Bronchial epithelial cell (primary cell): ENCODE data around the gene GSTO2. TPM values are rescaled to one million over a fixed set of nuclear protein-coding genes. Genes with fewer than 3 reads are reported as not detected.

Experiments used
- DNase-seq: peaks from one replicate; pipeline ENCODE4 v3.0.0-alpha.2; 2010; ENCODE audit warnings: low read depth
- FAIRE-seq: peaks from 2 replicates; lab custom pipeline; 2011; peaks lifted over from hg19 to GRCh38; lab: Jason Lieb, UNC
- H3K27me3 ChIP-seq: 2 replicates; pipeline ENCODE4 v1.5.1; 2011; ENCODE audit warnings: low read length; ENCODE audit not compliant: control insufficient read depth, insufficient read depth
- H3K36me3 ChIP-seq: 2 replicates; pipeline ENCODE4 v1.5.1; 2011; ENCODE audit warnings: low read length; ENCODE audit not compliant: control insufficient read depth, insufficient read depth
- H3K4me3 ChIP-seq: 2 replicates; pipeline ENCODE4 v1.5.1; 2011; ENCODE audit warnings: mild to moderate bottlenecking, low read depth, low read length, control low read depth
- CTCF ChIP-seq: IDR thresholded peaks from 2 replicates; pipeline ENCODE4 v1.5.1; 2011; ENCODE audit warnings: mild to moderate bottlenecking, moderate library complexity, low read length, control low read depth, inconsistent platforms; ENCODE audit not compliant: insufficient read depth, severe bottlenecking
- total RNA-seq: library from RNA; depleted of rRNA; stranded (reverse); fragments of >200 nt; gene quantifications from 2 replicates; pipeline ENCODE4 v1.2.1, GENCODE V29; 2014

The GSTO2 gene
- total RNA-seq, 1 donor from 2014 or later: 24.7 TPM

DNA sequence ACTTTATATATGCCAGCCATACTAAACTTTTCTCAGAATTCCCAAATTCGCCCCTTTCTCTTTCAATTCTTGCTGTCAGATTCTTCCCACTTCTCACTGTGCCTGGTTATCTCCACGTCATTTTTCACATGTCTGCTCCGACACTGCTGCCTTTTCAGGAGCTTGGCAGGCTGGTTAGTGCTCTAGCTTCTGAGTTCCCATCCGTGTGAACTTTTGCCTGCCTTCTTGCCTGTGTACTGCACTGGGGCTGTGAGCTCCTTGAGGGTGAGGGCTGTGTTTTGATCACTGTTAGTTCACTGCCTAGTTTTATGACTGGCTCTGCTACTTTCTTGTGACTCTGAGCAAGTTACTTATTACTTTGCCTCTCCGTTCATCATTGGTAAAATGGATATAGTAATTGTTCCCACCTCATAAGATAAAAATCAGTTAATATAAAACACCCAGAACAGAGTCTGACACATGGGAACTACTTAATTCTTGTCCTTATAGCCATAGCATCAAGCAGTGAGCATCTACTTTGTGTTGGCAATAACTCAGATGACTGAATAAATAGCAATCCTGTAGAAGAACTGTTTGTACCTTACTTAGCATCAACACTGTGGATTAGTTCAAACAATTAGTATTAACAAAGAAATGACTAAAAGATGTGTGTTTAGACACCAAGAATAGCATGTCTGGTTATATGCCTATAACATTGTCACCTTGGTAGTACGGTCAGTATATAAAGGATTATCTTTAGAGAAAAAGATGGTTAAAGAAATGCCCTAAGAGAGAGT lies 8.8 kb upstream of the GSTO2 start:
- peaks cover 13% of the 10 kb centered on the region for H3K36me3 ChIP-seq

DNA sequence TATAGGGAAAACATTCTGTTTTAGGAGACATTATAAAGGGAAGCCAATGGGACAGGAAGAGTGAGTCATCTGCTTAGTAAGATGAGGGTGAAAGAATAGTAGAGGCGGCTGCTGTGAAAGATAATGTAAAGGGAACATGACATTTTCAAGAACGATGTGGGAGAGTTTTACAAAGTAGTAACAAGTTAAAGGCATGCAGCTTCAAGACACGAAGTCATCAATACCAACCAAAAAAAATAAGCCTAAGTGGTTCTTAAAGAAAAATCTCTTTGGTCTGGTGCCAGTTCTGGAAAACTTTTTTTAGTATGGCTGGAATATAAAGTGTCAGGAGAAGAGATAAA lies 8.2 kb upstream of the GSTO2 start:
- Histone ChIP-seq H3K4me3 (no peak overlapping the region), H3K27me3 (no peaks in the 10 kb centered on the region), H3K36me3 (peaks cover 13% of the 10 kb centered on the region)
- peak; percentile 86 for DNase-seq
- FAIRE-seq: no peak
- TF ChIP-seq CTCF: no peak

More for the DNA sequence above, 8.8 kb upstream of the GSTO2 start:
- DNase-seq (peak; percentile 38), FAIRE-seq (no peak)
- TF ChIP-seq CTCF: no peak
- Histone ChIP-seq H3K27me3 (no peaks in the 10 kb centered on the region), H3K4me3 (no peak overlapping the region)

GRCh38 chr10:104262055-104262454 lies 6.9 kb upstream of the GSTO2 start:
- TF ChIP-seq CTCF: no peak
- no peak for FAIRE-seq
- DNase-seq: no peak
- H3K4me3 ChIP-seq: no peak overlapping the region
- no peaks in the 10 kb centered on the region for H3K27me3 ChIP-seq
- H3K36me3 ChIP-seq: peaks cover 13% of the 10 kb centered on the region

GRCh38 chr10:104264783-104265182 lies 4.2 kb upstream of the GSTO2 start:
- peaks cover 14% of the 10 kb centered on the region for H3K36me3 ChIP-seq
- H3K4me3 ChIP-seq: no peak overlapping the region
- TF ChIP-seq CTCF: no peak
- H3K27me3 ChIP-seq: no peaks in the 10 kb centered on the region
- FAIRE-seq: no peak
- DNase-seq: no peak

DNA sequence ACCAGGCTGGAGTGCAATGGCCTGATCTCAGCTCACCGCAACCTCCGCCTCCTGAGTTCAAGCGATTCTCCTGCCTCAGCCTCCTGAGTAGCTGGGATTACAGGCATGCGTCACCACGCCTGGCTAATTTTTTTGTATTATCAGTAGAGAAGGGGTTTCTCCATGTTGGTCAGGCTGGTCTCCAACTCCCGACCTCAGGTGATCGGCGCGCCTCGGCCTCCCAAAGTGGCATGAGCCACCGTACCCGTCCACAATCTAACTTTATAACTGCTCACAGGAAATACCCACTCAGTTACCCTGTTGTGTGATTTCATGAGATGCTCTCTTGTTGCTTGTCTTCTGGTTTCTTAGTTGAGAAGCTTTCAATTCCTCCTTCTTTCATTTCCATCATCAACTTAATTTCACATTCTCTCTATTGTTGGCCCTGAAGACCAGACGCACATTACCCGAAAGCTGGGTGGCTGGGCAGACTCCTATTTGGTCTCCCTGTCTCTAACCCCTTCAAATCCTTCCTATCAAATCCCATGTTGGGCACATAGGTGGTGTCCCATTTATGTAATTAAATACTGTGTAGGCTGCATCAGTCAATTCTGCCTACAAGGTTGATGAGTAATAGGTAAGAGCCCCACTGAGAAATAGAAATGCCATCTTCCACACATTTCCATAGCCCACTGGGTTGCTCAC lies 1.1 kb upstream of the GSTO2 start:
- FAIRE-seq: no peak
- Histone ChIP-seq H3K36me3 (peaks cover 4% of the 10 kb centered on the region), H3K4me3 (peak overlapping the region; percentile 92), H3K27me3 (no peaks in the 10 kb centered on the region)
- peak; percentile 28 for DNase-seq
- TF ChIP-seq CTCF: no peak
